HEK293 (cell line): ENCODE data around the gene CCDC136.

ENCODE experiments used
- CTCF ChIA-PET: fragments of 350-600 bp; formaldehyde crosslinking; extraction: SDS; loops from one replicate; lab custom pipeline; 2021; ENCODE audit warnings: antibody characterized with exemption; lab: Yijun Ruan, JAX
- POLR2A ChIA-PET: fragments of 300-600 bp; formaldehyde crosslinking; extraction: SDS; loops from one replicate; lab custom pipeline; 2020; ENCODE audit warnings: antibody characterized with exemption, inconsistent platforms; lab: Yijun Ruan, JAX
- H3K27ac ChIP-seq: fragments of 200-500 bp; sonication (Bioruptor generic); 2 replicates; pipeline ENCODE4 v1.5.1; 2014; ENCODE audit warnings: low read depth, low read length, control low read depth, inconsistent platforms; ENCODE audit errors: extremely low read depth
- H3K36me3 ChIP-seq, 2 experiments: fragments of 200-500 bp in 1 of 2; sonication (Bioruptor generic) in 1 of 2; 1 replicate in 1 of 2; 2 replicates in 1 of 2; pipeline ENCODE4 v1.5.1; 2014 to 2017; ENCODE audit warnings: inconsistent platforms in 2 of 2, low read length in 2 of 2; ENCODE audit not compliant: control insufficient read depth in 2 of 2, insufficient read depth in 1 of 2
- H3K4me1 ChIP-seq: fragments of 200-500 bp; sonication (Bioruptor generic); 2 replicates; pipeline ENCODE4 v1.5.1; 2014; ENCODE audit warnings: mild to moderate bottlenecking, low read length, inconsistent platforms; ENCODE audit not compliant: control insufficient read depth, insufficient read depth
- H3K4me3 ChIP-seq: 2 replicates; pipeline ENCODE4 v1.5.1; 2011; ENCODE audit warnings: low read depth, mild to moderate bottlenecking, control low read depth, low read length, moderate library complexity
- H3K9me3 ChIP-seq: fragments of 200-500 bp; sonication (Bioruptor generic); 2 replicates; pipeline ENCODE4 v1.5.1; 2014; ENCODE audit warnings: low read depth, low read length, inconsistent platforms; ENCODE audit not compliant: control insufficient read depth, insufficient read depth
- MZF1 ChIP-seq: fragments of 450-650 bp; formaldehyde crosslinking; IDR thresholded peaks from 2 replicates; pipeline ENCODE4 v1.5.1; 2017; ENCODE audit warnings: missing biosample characterization, missing genetic modification characterization, borderline replicate concordance
- PRDM10 ChIP-seq: fragments of 450-650 bp; formaldehyde crosslinking; IDR thresholded peaks from 2 replicates; pipeline ENCODE4 v1.5.1; 2016; ENCODE audit warnings: missing biosample characterization, missing genetic modification characterization
- SCRT2 ChIP-seq: fragments of 450-650 bp; formaldehyde crosslinking; IDR thresholded peaks from 2 replicates; pipeline ENCODE4 v1.5.1; 2016; ENCODE audit warnings: missing biosample characterization, missing genetic modification characterization
- TRIM28 ChIP-seq: IDR thresholded peaks from 2 replicates; pipeline ENCODE4 v1.6.1; 2011; ENCODE audit warnings: low read length, control low read depth, borderline replicate concordance
- WT1 ChIP-seq: fragments of 450-650 bp; formaldehyde crosslinking; IDR thresholded peaks from 2 replicates; pipeline ENCODE4 v1.5.1; 2016; ENCODE audit warnings: missing biosample characterization, missing genetic modification characterization
- ZBTB20 ChIP-seq: fragments of 450-650 bp; formaldehyde crosslinking; IDR thresholded peaks from 2 replicates; pipeline ENCODE4 v1.5.1; 2016; ENCODE audit warnings: missing biosample characterization, missing genetic modification characterization
- ZNF114 ChIP-seq: fragments of 450-650 bp; formaldehyde crosslinking; IDR thresholded peaks from 2 replicates; pipeline ENCODE4 v1.5.0; 2017; ENCODE audit warnings: missing biosample characterization, missing genetic modification characterization
- ZNF174 ChIP-seq: fragments of 450-650 bp; formaldehyde crosslinking; IDR thresholded peaks from 2 replicates; pipeline ENCODE4 v1.5.0; 2017; ENCODE audit warnings: missing biosample characterization, mild to moderate bottlenecking, missing genetic modification characterization
- ZNF2 ChIP-seq: fragments of 450-650 bp; formaldehyde crosslinking; IDR thresholded peaks from 2 replicates; pipeline ENCODE4 v1.5.1; 2016; ENCODE audit warnings: missing biosample characterization, missing genetic modification characterization
- ZNF211 ChIP-seq: fragments of 450-650 bp; formaldehyde crosslinking; IDR thresholded peaks from 2 replicates; pipeline ENCODE4 v1.5.1; 2016; ENCODE audit warnings: low read depth, missing biosample characterization, missing genetic modification characterization
- ZNF274 ChIP-seq, 2 experiments: fragments of 200-500 bp in 1 of 2; fragments of 450-650 bp in 1 of 2; sonication (Bioruptor generic) in 1 of 2; formaldehyde crosslinking in 1 of 2; IDR thresholded peaks; 2 replicates each; pipeline versions ENCODE4 v1.5.1 to v1.6.1; 2014 to 2016; ENCODE audit warnings: borderline replicate concordance in 1 of 2, inconsistent platforms in 1 of 2, low read length in 1 of 2, missing biosample characterization in 1 of 2, missing genetic modification characterization in 1 of 2
- ZNF394 ChIP-seq: fragments of 450-650 bp; formaldehyde crosslinking; IDR thresholded peaks from 2 replicates; pipeline ENCODE4 v1.5.1; 2016; ENCODE audit warnings: missing biosample characterization, missing genetic modification characterization, mild to moderate bottlenecking, moderate library complexity, borderline replicate concordance
- ZNF548 ChIP-seq: fragments of 450-650 bp; formaldehyde crosslinking; IDR thresholded peaks from 2 replicates; pipeline ENCODE4 v1.5.1; 2016; ENCODE audit warnings: missing biosample characterization, missing genetic modification characterization
- ZNF585B ChIP-seq: fragments of 450-650 bp; formaldehyde crosslinking; IDR thresholded peaks from 2 replicates; pipeline ENCODE4 v1.5.1; 2016; ENCODE audit warnings: missing biosample characterization, missing genetic modification characterization
- ZNF660 ChIP-seq: fragments of 450-650 bp; IDR thresholded peaks from 2 replicates; pipeline ENCODE4 v1.5.1; 2018; ENCODE audit warnings: missing biosample characterization, mild to moderate bottlenecking, missing genetic modification characterization
- ZSCAN23 ChIP-seq: fragments of 450-650 bp; formaldehyde crosslinking; IDR thresholded peaks from 2 replicates; pipeline ENCODE4 v1.5.1; 2016; ENCODE audit warnings: missing biosample characterization, missing genetic modification characterization
- ZXDB ChIP-seq: fragments of 450-650 bp; formaldehyde crosslinking; IDR thresholded peaks from 2 replicates; pipeline ENCODE4 v1.5.1; 2016; ENCODE audit warnings: missing biosample characterization, missing genetic modification characterization
- TF ChIP-seq, protein P1 (sequence below): fragments of 450-650 bp; formaldehyde crosslinking; IDR thresholded peaks from 2 replicates; pipeline ENCODE4 v1.5.1; 2016; ENCODE audit warnings: missing biosample characterization, missing genetic modification characterization
- TF ChIP-seq, protein P2 (sequence below): fragments of 450-650 bp; formaldehyde crosslinking; IDR thresholded peaks from 2 replicates; pipeline ENCODE4 v1.5.1; 2016; ENCODE audit warnings: missing biosample characterization, missing genetic modification characterization
- TF ChIP-seq, protein P3 (sequence below): fragments of 450-650 bp; formaldehyde crosslinking; IDR thresholded peaks from 2 replicates; pipeline ENCODE4; 2016; ENCODE audit warnings: missing biosample characterization, missing genetic modification characterization
- TF ChIP-seq, protein P4 (sequence below): fragments of 450-650 bp; formaldehyde crosslinking; conservative IDR thresholded peaks from 2 replicates; pipeline ENCODE4 v1.5.1; 2016; ENCODE audit warnings: low read depth, missing biosample characterization, missing genetic modification characterization

The CCDC136 gene

DNA sequence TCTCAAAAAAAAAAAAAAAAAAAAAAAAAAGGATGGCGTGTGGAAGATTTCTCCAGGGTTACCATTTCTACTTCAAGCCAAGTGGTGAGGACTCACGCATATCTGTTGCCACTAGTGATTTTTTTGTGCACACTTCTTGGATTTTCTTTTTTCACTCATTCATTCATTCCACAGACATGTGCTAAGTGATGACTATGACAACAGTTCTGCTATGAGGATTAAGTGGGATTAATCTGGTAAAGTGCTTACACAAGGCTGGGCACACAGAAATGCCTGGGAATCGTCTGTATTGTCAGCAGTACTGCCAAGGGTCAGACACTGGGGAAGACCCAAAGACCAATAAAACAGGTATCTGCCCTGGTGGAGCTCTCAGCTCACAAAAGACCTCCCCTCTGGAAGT is 9.9 kb upstream of the CCDC136 start:
- CTCF ChIA-PET: interaction anchor here (0.7 kb wide), 1 partner anchor 354 kb away, joined by 3 read pairs; no protein-coding TSS in a partner anchor
- Histone ChIP-seq H3K9me3 (no peaks in the 10 kb centered on the region), H3K4me3 (no peak overlapping the region)
- TF ChIP-seq MZF1 (tag by site-specific recombination): no peak
- TF ChIP-seq PRDM10 (tag by site-specific recombination): no peak
- TF ChIP-seq WT1 (tag by site-specific recombination): no peak
- TF ChIP-seq, protein P1, sequence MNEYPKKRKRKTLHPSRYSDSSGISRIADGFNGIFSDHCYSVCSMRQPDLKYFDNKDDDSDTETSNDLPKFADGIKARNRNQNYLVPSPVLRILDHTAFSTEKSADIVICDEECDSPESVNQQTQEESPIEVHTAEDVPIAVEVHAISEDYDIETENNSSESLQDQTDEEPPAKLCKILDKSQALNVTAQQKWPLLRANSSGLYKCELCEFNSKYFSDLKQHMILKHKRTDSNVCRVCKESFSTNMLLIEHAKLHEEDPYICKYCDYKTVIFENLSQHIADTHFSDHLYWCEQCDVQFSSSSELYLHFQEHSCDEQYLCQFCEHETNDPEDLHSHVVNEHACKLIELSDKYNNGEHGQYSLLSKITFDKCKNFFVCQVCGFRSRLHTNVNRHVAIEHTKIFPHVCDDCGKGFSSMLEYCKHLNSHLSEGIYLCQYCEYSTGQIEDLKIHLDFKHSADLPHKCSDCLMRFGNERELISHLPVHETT: no peak
- no peak for TF ChIP-seq ZNF548 (tag by site-specific recombination)
- no peak for TF ChIP-seq ZNF114 (tag by site-specific recombination)
- TF ChIP-seq ZNF274 (IDR thresholded peaks at IDR 0.05; ENCODE audit: low read length): no peak
- TF ChIP-seq ZNF274 (tag by site-specific recombination; IDR thresholded peaks at IDR 0.05; ENCODE audit: borderline replicate concordance): no peak
- TF ChIP-seq ZNF174 (tag by site-specific recombination): no peak
- no peak for TF ChIP-seq ZSCAN23 (tag by site-specific recombination)
- TF ChIP-seq ZNF394 (tag by site-specific recombination): no peak
- TF ChIP-seq ZNF2 (tag by site-specific recombination): no peak
- TF ChIP-seq, protein P2, sequence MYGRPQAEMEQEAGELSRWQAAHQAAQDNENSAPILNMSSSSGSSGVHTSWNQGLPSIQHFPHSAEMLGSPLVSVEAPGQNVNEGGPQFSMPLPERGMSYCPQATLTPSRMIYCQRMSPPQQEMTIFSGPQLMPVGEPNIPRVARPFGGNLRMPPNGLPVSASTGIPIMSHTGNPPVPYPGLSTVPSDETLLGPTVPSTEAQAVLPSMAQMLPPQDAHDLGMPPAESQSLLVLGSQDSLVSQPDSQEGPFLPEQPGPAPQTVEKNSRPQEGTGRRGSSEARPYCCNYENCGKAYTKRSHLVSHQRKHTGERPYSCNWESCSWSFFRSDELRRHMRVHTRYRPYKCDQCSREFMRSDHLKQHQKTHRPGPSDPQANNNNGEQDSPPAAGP (tag by site-specific recombination): no peak
- TF ChIP-seq, all 188 proteins: peak for 0
- no peak overlapping the region for H3K27ac ChIP-seq
- POLR2A ChIA-PET: interaction anchor here (1.6 kb wide), 1 partner anchor 9 kb away, joined by 4 read pairs; the partner anchor contains the start of gene CCDC136
- no peaks in the 10 kb centered on the region for H3K36me3 ChIP-seq
- no peaks in the 10 kb centered on the region for H3K4me1 ChIP-seq

GRCh38 chr7:128783143-128783861 is 8.5 kb upstream of the CCDC136 start:
- Histone ChIP-seq H3K27ac (no peak overlapping the region), H3K36me3 (no peaks in the 10 kb centered on the region), H3K9me3 (no peaks in the 10 kb centered on the region), H3K4me3 (no peak overlapping the region), H3K4me1 (no peaks in the 10 kb centered on the region)
- ChIA-PET CTCF (no interaction called here), POLR2A (interaction anchor here (0.6 to 1.6 kb wide), 2 partner anchors 8 to 276 kb away, joined by 4 to 6 read pairs; partner anchors contain the start of gene CCDC136)
- TF ChIP-seq ZNF585B (no peak), ZNF211 (tag by site-specific recombination) (no peak), ZNF660 (tag by site-specific recombination) (peak; percentile 93), TRIM28 (peak; percentile 64; the same call in 1 of the 2 replicates), SCRT2 (tag by site-specific recombination) (0 out of 2 replicates have a peak, but pooled peaks have one; percentile 28), ZNF394 (tag by site-specific recombination) (peak; percentile 67; the same call in 1 of the 2 replicates), ZXDB (tag by site-specific recombination) (0 out of 2 replicates have a peak, but pooled peaks have one; percentile 62), ZBTB20 (tag by site-specific recombination) (peak; percentile 28; the same call in 1 of the 2 replicates)
- TF ChIP-seq, protein P3, sequence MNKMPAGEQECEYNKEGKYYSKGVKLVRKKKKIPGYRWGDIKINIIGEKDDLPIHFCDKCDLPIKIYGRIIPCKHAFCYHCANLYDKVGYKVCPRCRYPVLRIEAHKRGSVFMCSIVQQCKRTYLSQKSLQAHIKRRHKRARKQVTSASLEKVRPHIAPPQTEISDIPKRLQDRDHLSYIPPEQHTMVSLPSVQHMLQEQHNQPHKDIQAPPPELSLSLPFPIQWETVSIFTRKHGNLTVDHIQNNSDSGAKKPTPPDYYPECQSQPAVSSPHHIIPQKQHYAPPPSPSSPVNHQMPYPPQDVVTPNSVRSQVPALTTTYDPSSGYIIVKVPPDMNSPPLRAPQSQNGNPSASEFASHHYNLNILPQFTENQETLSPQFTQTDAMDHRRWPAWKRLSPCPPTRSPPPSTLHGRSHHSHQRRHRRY (tag by site-specific recombination): no peak
- TF ChIP-seq, protein P4, sequence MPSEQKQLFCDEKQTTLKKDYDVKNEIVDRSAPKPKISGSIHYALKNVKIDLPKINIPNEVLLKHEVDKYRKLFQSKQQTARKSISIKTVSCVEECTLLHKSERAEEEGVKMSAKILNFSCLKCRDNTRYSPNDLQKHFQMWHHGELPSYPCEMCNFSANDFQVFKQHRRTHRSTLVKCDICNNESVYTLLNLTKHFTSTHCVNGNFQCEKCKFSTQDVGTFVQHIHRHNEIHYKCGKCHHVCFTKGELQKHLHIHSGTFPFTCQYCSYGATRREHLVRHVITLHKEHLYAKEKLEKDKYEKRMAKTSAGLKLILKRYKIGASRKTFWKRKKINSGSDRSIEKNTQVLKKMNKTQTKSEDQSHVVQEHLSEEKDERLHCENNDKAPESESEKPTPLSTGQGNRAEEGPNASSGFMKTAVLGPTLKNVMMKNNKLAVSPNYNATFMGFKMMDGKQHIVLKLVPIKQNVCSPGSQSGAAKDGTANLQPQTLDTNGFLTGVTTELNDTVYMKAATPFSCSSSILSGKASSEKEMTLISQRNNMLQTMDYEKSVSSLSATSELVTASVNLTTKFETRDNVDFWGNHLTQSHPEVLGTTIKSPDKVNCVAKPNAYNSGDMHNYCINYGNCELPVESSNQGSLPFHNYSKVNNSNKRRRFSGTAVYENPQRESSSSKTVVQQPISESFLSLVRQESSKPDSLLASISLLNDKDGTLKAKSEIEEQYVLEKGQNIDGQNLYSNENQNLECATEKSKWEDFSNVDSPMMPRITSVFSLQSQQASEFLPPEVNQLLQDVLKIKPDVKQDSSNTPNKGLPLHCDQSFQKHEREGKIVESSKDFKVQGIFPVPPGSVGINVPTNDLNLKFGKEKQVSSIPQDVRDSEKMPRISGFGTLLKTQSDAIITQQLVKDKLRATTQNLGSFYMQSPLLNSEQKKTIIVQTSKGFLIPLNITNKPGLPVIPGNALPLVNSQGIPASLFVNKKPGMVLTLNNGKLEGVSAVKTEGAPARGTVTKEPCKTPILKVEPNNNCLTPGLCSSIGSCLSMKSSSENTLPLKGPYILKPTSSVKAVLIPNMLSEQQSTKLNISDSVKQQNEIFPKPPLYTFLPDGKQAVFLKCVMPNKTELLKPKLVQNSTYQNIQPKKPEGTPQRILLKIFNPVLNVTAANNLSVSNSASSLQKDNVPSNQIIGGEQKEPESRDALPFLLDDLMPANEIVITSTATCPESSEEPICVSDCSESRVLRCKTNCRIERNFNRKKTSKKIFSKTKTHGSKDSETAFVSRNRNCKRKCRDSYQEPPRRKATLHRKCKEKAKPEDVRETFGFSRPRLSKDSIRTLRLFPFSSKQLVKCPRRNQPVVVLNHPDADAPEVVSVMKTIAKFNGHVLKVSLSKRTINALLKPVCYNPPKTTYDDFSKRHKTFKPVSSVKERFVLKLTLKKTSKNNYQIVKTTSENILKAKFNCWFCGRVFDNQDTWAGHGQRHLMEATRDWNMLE (tag by site-specific recombination): 0 out of 2 replicates have a peak, but pooled peaks have one; percentile 41
